HL-60 (cell line): ENCODE measurements around the gene PSMD11.

Experiments
- DNase-seq, 2 experiments: peaks; one replicate each; pipeline ENCODE4 v3.0.0-alpha.2; 2010 to 2020; ENCODE audit warnings: low read depth in 1 of 2, low spot score in 1 of 2
- H3K27ac ChIP-seq: fragments of 250-450 bp; sonication (Bioruptor Pico); replicated peaks from 2 replicates; pipeline ENCODE4 v1.5.1; 2020; ENCODE audit warnings: mild to moderate bottlenecking, moderate library complexity
- H3K27me3 ChIP-seq: fragments of 250-450 bp; sonication (Bioruptor Pico); 2 replicates; pipeline ENCODE4 v1.5.1; 2021; ENCODE audit warnings: mild to moderate bottlenecking, moderate library complexity; ENCODE audit not compliant: insufficient read depth, poor library complexity, severe bottlenecking
- H3K4me3 ChIP-seq: replicated peaks from 2 replicates; pipeline ENCODE4 v1.5.1; 2011; ENCODE audit warnings: mild to moderate bottlenecking, control low read depth, low read length; ENCODE audit not compliant: insufficient read depth
- CTCF ChIP-seq: IDR thresholded peaks from one replicate; pipeline ENCODE4 v1.5.1; 2011; ENCODE audit warnings: low read length, control low read depth, inconsistent platforms; ENCODE audit not compliant: insufficient read depth
- GABPA ChIP-seq: IDR thresholded peaks from 2 replicates; pipeline ENCODE4 v1.6.1; 2012; ENCODE audit warnings: low read depth
- POLR2AphosphoS5 ChIP-seq: IDR thresholded peaks from 2 replicates; pipeline ENCODE4 v1.6.1; 2012; ENCODE audit warnings: low read depth
- REST ChIP-seq: IDR thresholded peaks from 2 replicates; pipeline ENCODE4 v1.6.1; 2012; ENCODE audit warnings: low read depth; ENCODE audit not compliant: insufficient replicate concordance
- SPI1 ChIP-seq: IDR thresholded peaks from 2 replicates; pipeline ENCODE4 v1.6.1; 2012; ENCODE audit warnings: low read depth, mild to moderate bottlenecking, borderline replicate concordance

The PSMD11 gene

GRCh38 chr17:32525122-32525521 is 80.8 kb downstream of the PSMD11 start:
- DNase-seq: no peak
- Histone ChIP-seq H3K27me3 (peaks cover 26% of the 10 kb centered on the region), H3K4me3 (no peak overlapping the region), H3K27ac (no peak overlapping the region)
- no peak for TF ChIP-seq GABPA
- no peak for TF ChIP-seq SPI1
- no peak for TF ChIP-seq POLR2AphosphoS5
- no peak for TF ChIP-seq REST
- no peak for TF ChIP-seq CTCF

- no peak overlapping the region for H3K4me3 ChIP-seq
- H3K27ac ChIP-seq: no peak overlapping the region
- H3K27me3 ChIP-seq: peaks cover 15% of the 10 kb centered on the region
- TF ChIP-seq SPI1 (no peak), REST (no peak), GABPA (no peak), CTCF (no peak), POLR2AphosphoS5 (no peak)
- no peak for DNase-seq
Measured at GRCh38 chr17:32527146-32527545, 82.8 kb downstream of the PSMD11 start.

- Histone ChIP-seq H3K27ac (no peak overlapping the region), H3K27me3 (peaks cover 17% of the 10 kb centered on the region), H3K4me3 (no peak overlapping the region)
- TF ChIP-seq POLR2AphosphoS5 (no peak), GABPA (no peak), CTCF (no peak), REST (no peak), SPI1 (no peak)
- DNase-seq: no peak
Measured at GRCh38 chr17:32528825-32529224, 84.5 kb downstream of the PSMD11 start.
